HG03558 (cell line): ENCODE measurements around the gene NCKAP5.

Source experiments
- ATAC-seq: cut with Tn5 transposase; IDR thresholded peaks from one replicate; pipeline ENCODE4 v1.9.1; 2021; ENCODE audit warnings: moderate number of reproducible peaks; ENCODE audit not compliant: unreplicated experiment; ENCODE audit errors: extremely low read depth

Gene NCKAP5

GRCh38 chr2:133077269-133077822, 490.9 kb downstream of the NCKAP5 start:
- ATAC-seq: no peak

GRCh38 chr2:133072837-133073694, 495.2 kb downstream of the NCKAP5 start:
- no peak for ATAC-seq

- no peak for ATAC-seq
Observed at GRCh38 chr2:133063775-133064174, 504.5 kb downstream of the NCKAP5 start.

- no peak for ATAC-seq
Observed at GRCh38 chr2:133062931-133063665, 505.2 kb downstream of the NCKAP5 start.

- ATAC-seq: no peak
Observed at GRCh38 chr2:133061874-133062593, 506.2 kb downstream of the NCKAP5 start.

GRCh38 chr2:133054297-133054696, 514.0 kb downstream of the NCKAP5 start:
- ATAC-seq: no peak

GRCh38 chr2:133053541-133053940, 514.7 kb downstream of the NCKAP5 start:
- no peak for ATAC-seq

- ATAC-seq: no peak
Observed at GRCh38 chr2:133045787-133046186, 522.5 kb downstream of the NCKAP5 start.

- no peak for ATAC-seq
Observed at GRCh38 chr2:133044556-133044955, 523.7 kb downstream of the NCKAP5 start.

- ATAC-seq: no peak
Observed at GRCh38 chr2:133040170-133040569, 528.1 kb downstream of the NCKAP5 start.

GRCh38 chr2:133039531-133039930, 528.7 kb downstream of the NCKAP5 start:
- ATAC-seq: no peak

- ATAC-seq: no peak
Observed at GRCh38 chr2:133026536-133027177, 541.6 kb downstream of the NCKAP5 start.

GRCh38 chr2:133025004-133025403, 543.3 kb downstream of the NCKAP5 start:
- ATAC-seq: no peak

GRCh38 chr2:133012847-133013734, 555.2 kb downstream of the NCKAP5 start:
- no peak for ATAC-seq

- no peak for ATAC-seq
Observed at GRCh38 chr2:133004623-133005022, 563.6 kb downstream of the NCKAP5 start.

- no peak for ATAC-seq
Observed at GRCh38 chr2:132999421-132999820, 568.8 kb downstream of the NCKAP5 start.

GRCh38 chr2:132998221-132998620, 570.0 kb downstream of the NCKAP5 start:
- no peak for ATAC-seq

GRCh38 chr2:132991471-132992045, 576.7 kb downstream of the NCKAP5 start:
- no peak for ATAC-seq

- no peak for ATAC-seq
Observed at GRCh38 chr2:132984731-132985130, 583.5 kb downstream of the NCKAP5 start.
